ENCODE data around the gene RAPSN. TPM values are rescaled to one million over a fixed set of nuclear protein-coding genes. Genes with fewer than 3 reads are reported as not detected.

RAPSN gene
- total RNA-seq, 2 experiments from 2014 or later = 0.16 to 0.79 TPM

GRCh38 chr11:47406896-47407745 is 41.8 kb downstream of the RAPSN start:
- no peaks in the 10 kb centered on the region for H3K36me3 Mint-ChIP-seq
- no peaks in the 10 kb centered on the region for H3K27me3 Mint-ChIP-seq
- CTCF ChIA-PET = interaction anchor here (0.6 to 7.1 kb wide), 4 partner anchors 8 to 112 kb away, joined by 3 to 125 read pairs (median 47); no protein-coding TSS in a partner anchor
- DNase-seq (no peak), ATAC-seq (no peak)
- H3K27ac Mint-ChIP-seq = peak overlapping the region; percentile 87
- no peaks in the 10 kb centered on the region for H3K9me3 Mint-ChIP-seq (ENCODE audit: low read depth)
- H3K4me1 Mint-ChIP-seq = peaks cover 19% of the 10 kb centered on the region
- peak overlapping the region; percentile 80 for H3K4me3 Mint-ChIP-seq

DNA sequence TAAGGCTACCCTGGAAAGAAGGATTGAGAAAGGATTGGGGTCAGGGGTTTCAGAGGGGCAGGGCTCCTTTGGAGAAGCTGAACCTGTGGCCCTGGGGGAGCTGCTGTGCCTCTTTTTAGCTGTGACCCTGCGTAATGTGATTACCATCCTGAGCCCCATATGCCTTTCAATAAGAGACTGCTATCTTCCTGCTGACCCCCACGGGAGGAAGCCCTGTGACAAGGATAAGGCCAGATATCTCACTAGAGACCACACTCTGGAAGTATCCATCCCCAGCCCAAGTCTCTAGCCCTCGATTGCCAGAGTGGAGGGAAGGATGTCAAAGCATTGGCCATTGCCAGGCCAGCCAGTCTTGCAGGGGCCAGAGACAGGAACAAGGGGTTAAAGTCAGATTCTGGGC is 45.4 kb downstream of the RAPSN start:
- Mint-ChIP-seq H3K9me3 (ENCODE audit: low read depth) (no peaks in the 10 kb centered on the region), H3K27me3 (no peaks in the 10 kb centered on the region), H3K27ac (no peak overlapping the region), H3K4me1 (peaks cover 20% of the 10 kb centered on the region), H3K36me3 (no peaks in the 10 kb centered on the region), H3K4me3 (no peak overlapping the region)
- ATAC-seq = no peak
- no peak for DNase-seq
- CTCF ChIA-PET = interaction anchor here (2.2 to 4.9 kb wide), 3 partner anchors 9 to 30 kb away, joined by 7 to 32 read pairs (median 12); no protein-coding TSS in a partner anchor

- DNase-seq = no peak
Observed at GRCh38 chr11:47403135-47403534, 45.8 kb downstream of the RAPSN start.

GRCh38 chr11:47400768-47401279 is 48.1 kb downstream of the RAPSN start:
- Mint-ChIP-seq H3K4me1 (peaks cover 10% of the 10 kb centered on the region), H3K4me3 (peak overlapping the region; percentile 62), H3K36me3 (no peaks in the 10 kb centered on the region), H3K27ac (peak overlapping the region; percentile 59), H3K9me3 (ENCODE audit: low read depth) (no peaks in the 10 kb centered on the region), H3K27me3 (no peaks in the 10 kb centered on the region)
- CTCF ChIA-PET = no interaction called here
- DNase-seq = no peak
- no peak for ATAC-seq

More at GRCh38 chr11:47403135-47403534, 45.8 kb downstream of the RAPSN start:
- Mint-ChIP-seq H3K9me3 (ENCODE audit: low read depth) (no peaks in the 10 kb centered on the region), H3K27ac (no peak overlapping the region), H3K27me3 (no peaks in the 10 kb centered on the region), H3K4me1 (peaks cover 20% of the 10 kb centered on the region), H3K4me3 (no peak overlapping the region), H3K36me3 (no peaks in the 10 kb centered on the region)
- no peak for ATAC-seq
- CTCF ChIA-PET = interaction anchor here (2.2 to 4.9 kb wide), 3 partner anchors 9 to 29 kb away, joined by 7 to 32 read pairs (median 12); no protein-coding TSS in a partner anchor

- Mint-ChIP-seq H3K9me3 (ENCODE audit: low read depth) (no peaks in the 10 kb centered on the region), H3K4me1 (peaks cover 15% of the 10 kb centered on the region), H3K27ac (peak overlapping the region; percentile 59), H3K27me3 (no peaks in the 10 kb centered on the region), H3K4me3 (peak overlapping the region; percentile 66), H3K36me3 (no peaks in the 10 kb centered on the region)
- peak; percentile 87 for ATAC-seq
- DNase-seq = no peak
- CTCF ChIA-PET = interaction anchor here (1.1 to 2.0 kb wide), 3 partner anchors 11 to 26 kb away, joined by 4 to 12 read pairs (median 6); no protein-coding TSS in a partner anchor
Observed at GRCh38 chr11:47399860-47400767, 48.8 kb downstream of the RAPSN start.

DNA sequence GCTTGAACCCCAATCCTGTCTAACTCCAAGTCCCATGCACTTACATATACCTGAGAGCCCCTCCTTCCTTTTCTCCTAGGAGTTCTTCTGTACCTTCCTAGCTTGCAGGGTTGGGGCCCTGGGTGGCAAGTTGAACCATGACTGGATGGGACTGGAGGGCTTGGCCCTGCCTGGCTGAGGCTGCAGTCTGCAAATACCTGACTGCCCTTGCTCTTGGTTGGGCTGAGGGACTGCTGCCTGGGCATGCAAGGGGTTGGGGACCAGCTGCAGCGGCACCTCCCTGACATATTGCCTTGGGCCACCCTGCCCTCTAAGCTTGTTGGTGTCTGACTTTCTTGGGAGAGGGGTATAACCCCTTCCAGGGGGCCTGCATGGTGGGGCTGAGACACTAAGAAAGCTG is 50.4 kb downstream of the RAPSN start:
- H3K27ac Mint-ChIP-seq = no peak overlapping the region
- ATAC-seq (no peak), DNase-seq (no peak)
- H3K36me3 Mint-ChIP-seq = no peaks in the 10 kb centered on the region
- peaks cover 29% of the 10 kb centered on the region for H3K4me1 Mint-ChIP-seq
- no peaks in the 10 kb centered on the region for H3K9me3 Mint-ChIP-seq (ENCODE audit: low read depth)
- CTCF ChIA-PET = interaction anchor here (1.0 to 2.0 kb wide), 5 partner anchors 9 to 24 kb away, joined by 3 to 12 read pairs (median 4); no protein-coding TSS in a partner anchor
- H3K27me3 Mint-ChIP-seq = no peaks in the 10 kb centered on the region
- no peak overlapping the region for H3K4me3 Mint-ChIP-seq

DNA sequence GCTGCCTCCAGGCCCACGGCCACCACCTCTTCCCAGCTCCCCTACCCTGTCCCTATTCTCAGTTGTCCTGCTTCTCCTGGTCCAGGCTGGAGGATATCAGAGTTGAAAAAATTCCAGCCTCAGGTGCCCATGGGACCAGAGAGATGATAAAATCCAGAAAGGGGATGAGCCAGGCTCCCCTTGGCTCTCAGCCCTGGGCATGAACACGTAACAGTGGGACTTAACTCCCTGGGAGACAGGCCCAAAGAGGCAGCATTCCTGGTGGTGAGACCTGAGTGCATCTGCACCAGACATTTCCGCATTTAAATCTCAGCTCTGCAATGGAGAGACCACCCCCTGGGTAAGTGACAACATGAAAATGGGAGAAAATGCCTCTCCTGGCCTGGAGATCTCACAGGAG is 50.9 kb downstream of the RAPSN start:
- Mint-ChIP-seq H3K27ac (no peak overlapping the region), H3K4me1 (peaks cover 29% of the 10 kb centered on the region), H3K4me3 (no peak overlapping the region), H3K9me3 (ENCODE audit: low read depth) (no peaks in the 10 kb centered on the region), H3K36me3 (no peaks in the 10 kb centered on the region), H3K27me3 (no peaks in the 10 kb centered on the region)
- DNase-seq (no peak), ATAC-seq (no peak)
- CTCF ChIA-PET = interaction anchor here (1.2 to 11.4 kb wide), 4 partner anchors 9 to 24 kb away, joined by 3 to 90 read pairs (median 4); partner anchors contain the start of gene SLC39A13

- DNase-seq (no peak), ATAC-seq (no peak)
- CTCF ChIA-PET = interaction anchor here (11.4 kb wide), 1 partner anchor 14 kb away, joined by 90 read pairs; the partner anchor contains the start of gene SLC39A13
- Mint-ChIP-seq H3K27me3 (no peaks in the 10 kb centered on the region), H3K9me3 (ENCODE audit: low read depth) (no peaks in the 10 kb centered on the region), H3K4me1 (peaks cover 29% of the 10 kb centered on the region), H3K4me3 (no peak overlapping the region), H3K36me3 (no peaks in the 10 kb centered on the region), H3K27ac (peak overlapping the region; percentile 86)
Observed at GRCh38 chr11:47396049-47396320, 53.0 kb downstream of the RAPSN start.

DNA sequence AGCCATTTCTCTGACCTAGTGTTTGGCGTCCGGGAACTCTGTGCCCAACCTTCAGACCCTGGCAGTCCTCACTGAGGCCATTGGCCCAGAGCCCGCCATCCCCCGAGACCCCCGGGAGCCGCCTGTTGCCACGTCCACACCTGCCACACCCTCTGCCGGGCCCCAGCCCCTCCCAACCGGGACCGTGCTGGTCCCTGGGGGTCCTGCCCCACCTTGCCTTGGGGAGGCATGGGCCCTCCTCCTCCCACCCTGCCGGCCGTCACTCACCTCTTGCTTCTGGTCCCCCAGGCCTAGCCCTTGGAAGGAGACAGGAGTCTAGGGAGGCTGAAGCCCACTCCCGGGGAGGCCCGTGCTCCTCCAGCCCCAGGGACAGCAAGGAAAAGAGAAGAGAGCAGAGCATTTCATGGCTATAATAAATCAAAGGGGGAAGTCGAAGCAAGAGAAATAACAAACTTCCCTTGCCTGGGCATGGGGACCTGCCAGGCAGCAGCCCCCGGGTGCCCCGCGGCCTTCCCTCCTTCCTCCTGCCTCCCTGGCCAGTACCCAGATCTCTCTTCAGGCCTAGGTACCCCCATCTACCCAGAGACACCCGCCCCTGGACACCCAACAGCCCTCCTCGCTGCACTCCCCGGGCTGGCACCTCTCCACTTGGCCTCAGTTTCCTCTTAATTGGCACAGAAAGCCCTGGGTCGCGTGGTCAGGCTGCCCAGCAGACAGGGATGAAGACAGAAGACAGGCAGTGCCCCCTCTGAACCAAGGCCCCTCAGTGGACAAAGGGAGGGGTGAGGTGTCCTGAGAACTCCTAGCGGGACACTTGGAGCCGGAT is 53.5 kb downstream of the RAPSN start:
- no peak overlapping the region for H3K4me3 Mint-ChIP-seq
- ATAC-seq = peak; percentile 3
- peak overlapping the region; percentile 86 for H3K27ac Mint-ChIP-seq

DNA sequence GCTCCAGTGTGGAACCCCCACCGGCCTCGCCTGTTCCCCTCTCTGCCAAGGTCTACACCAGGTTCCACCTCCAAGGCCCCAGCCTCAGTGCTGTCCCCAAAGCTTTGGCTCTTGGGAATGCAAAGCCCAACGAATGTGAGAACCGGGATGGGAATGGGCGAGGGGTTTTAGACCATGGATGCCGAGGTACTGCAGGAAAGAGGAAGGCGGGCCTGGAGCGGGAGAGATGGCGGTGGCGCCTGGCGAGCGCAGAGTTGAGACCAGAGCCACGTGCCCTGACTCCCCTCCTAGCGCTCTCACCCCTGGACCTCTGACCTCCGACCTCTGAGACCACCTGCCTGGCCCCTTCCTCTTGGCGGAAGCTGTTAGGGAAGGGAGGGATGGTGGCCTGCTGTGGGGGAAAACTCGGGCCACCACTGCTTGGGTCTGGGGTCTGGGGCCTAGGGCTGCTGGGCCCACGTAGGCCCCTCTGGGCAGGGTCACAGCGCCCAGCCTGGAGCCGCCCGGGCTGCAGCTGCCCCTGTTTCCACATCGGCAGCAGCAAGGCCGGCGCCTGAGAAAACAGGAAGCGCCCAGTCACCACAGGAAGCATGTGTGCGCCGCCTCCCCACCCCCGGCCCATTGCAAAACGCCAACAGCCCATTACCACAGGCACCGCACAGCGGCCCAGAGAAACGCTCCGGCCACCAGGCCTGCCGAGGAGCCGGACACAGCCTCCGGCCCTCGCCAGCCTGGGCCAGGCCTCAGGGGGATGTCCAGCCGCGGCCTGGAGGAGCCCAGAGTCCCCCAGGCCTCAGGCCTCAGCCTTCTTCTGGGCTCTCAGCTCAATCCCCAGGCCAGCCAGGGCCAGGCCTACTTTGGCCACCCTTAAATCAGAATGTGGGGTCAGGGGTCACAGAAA is 54.4 kb downstream of the RAPSN start:
- ATAC-seq (peak; percentile 86), DNase-seq (peak; percentile 78)
- H3K27ac Mint-ChIP-seq = peak overlapping the region; percentile 86
- CTCF ChIA-PET = interaction anchor here (3.4 to 11.4 kb wide), 2 partner anchors 15 to 21 kb away, joined by 34 to 90 read pairs; partner anchors contain the start of gene SLC39A13
- H3K9me3 Mint-ChIP-seq (ENCODE audit: low read depth) = no peaks in the 10 kb centered on the region
- peaks cover 29% of the 10 kb centered on the region for H3K4me1 Mint-ChIP-seq
- H3K36me3 Mint-ChIP-seq = no peaks in the 10 kb centered on the region
- no peak overlapping the region for H3K4me3 Mint-ChIP-seq
- no peaks in the 10 kb centered on the region for H3K27me3 Mint-ChIP-seq

More for the DNA sequence above, 53.5 kb downstream of the RAPSN start:
- no peaks in the 10 kb centered on the region for H3K9me3 Mint-ChIP-seq (ENCODE audit: low read depth)
- CTCF ChIA-PET = interaction anchor here (3.4 to 11.4 kb wide), 2 partner anchors 15 to 22 kb away, joined by 34 to 90 read pairs; partner anchors contain the start of gene SLC39A13
- H3K36me3 Mint-ChIP-seq = no peaks in the 10 kb centered on the region
- DNase-seq = no peak
- no peaks in the 10 kb centered on the region for H3K27me3 Mint-ChIP-seq
- peaks cover 26% of the 10 kb centered on the region for H3K4me1 Mint-ChIP-seq

GRCh38 chr11:47394050-47394321 is 55.0 kb downstream of the RAPSN start:
- ATAC-seq = no peak
- no peak for DNase-seq
- Mint-ChIP-seq H3K27me3 (no peaks in the 10 kb centered on the region), H3K9me3 (ENCODE audit: low read depth) (no peaks in the 10 kb centered on the region), H3K27ac (peak overlapping the region; percentile 86), H3K4me1 (peaks cover 33% of the 10 kb centered on the region), H3K36me3 (no peaks in the 10 kb centered on the region), H3K4me3 (no peak overlapping the region)
- CTCF ChIA-PET = interaction anchor here (1.7 to 11.4 kb wide), 3 partner anchors 9 to 20 kb away, joined by 7 to 90 read pairs (median 34); partner anchors contain the start of gene SLC39A13
